SK-N-SH (cell line): ENCODE measurements around the gene PRICKLE4. TPM values are rescaled to one million over a fixed set of nuclear protein-coding genes. Genes with fewer than 3 reads are reported as not detected.

Experiments
- CTCF ChIA-PET: fragments of 300-600, 350-600 bp; formaldehyde crosslinking; extraction: SDS; loops from one replicate; lab custom pipeline; 2021; lab: Yijun Ruan, JAX
- POLR2A ChIA-PET: fragments of 350-600 bp; sonication (Branson Sonifier 250); formaldehyde crosslinking; extraction: SDS; loops from one replicate; lab custom pipeline; 2020; ENCODE audit warnings: antibody characterized with exemption, inconsistent platforms; lab: Yijun Ruan, JAX
- DNase-seq: peaks from one replicate; pipeline ENCODE4 v3.0.0; 2012
- H2AFZ ChIP-seq: fragments of 200-600 bp; sonication (generic); 2 replicates; pipeline ENCODE4 v1.8.1; 2016; ENCODE audit warnings: antibody characterized with exemption, mild to moderate bottlenecking, low read depth
- H3F3A ChIP-seq: fragments of 200-600 bp; sonication (generic); replicated peaks from 2 replicates; pipeline ENCODE3; 2016; ENCODE audit warnings: antibody characterized with exemption, mild to moderate bottlenecking; ENCODE audit not compliant: insufficient read depth
- H3K27ac ChIP-seq, 2 experiments: fragments of 200-500 bp in 1 of 2; fragments of 200-600 bp in 1 of 2; sonication (Bioruptor generic) in 1 of 2; sonication (generic), shearing (Covaris generic) in 1 of 2; 2 replicates each; pipeline versions ENCODE4 v1.5.1 to v1.6.1; 2014 to 2016; ENCODE audit warnings: low read depth in 2 of 2, inconsistent platforms in 1 of 2, low read length in 1 of 2, mild to moderate bottlenecking in 1 of 2, mixed read lengths in 1 of 2
- H3K27me3 ChIP-seq: fragments of 200-600 bp; sonication (generic), shearing (Covaris generic); 2 replicates; pipeline ENCODE4 v1.6.1; 2016; ENCODE audit warnings: mixed run types; ENCODE audit not compliant: insufficient read depth
- H3K36me3 ChIP-seq, 2 experiments: fragments of 200-500 bp in 1 of 2; fragments of 200-600 bp in 1 of 2; sonication (Bioruptor generic) in 1 of 2; sonication (generic) in 1 of 2; replicated peaks in 1 of 2; 2 replicates each; pipeline versions ENCODE3 to v1.5.1; 2014 to 2016; ENCODE audit warnings: low read length in 1 of 2, mild to moderate bottlenecking in 1 of 2; ENCODE audit not compliant: insufficient read depth in 2 of 2, control insufficient read depth in 1 of 2
- H3K4me1 ChIP-seq, 2 experiments: fragments of 200-500 bp in 1 of 2; fragments of 200-600 bp in 1 of 2; sonication (Bioruptor generic) in 1 of 2; sonication (generic), shearing (Covaris generic) in 1 of 2; 2 replicates each; pipeline versions ENCODE4 v1.5.1 to v1.6.1; 2014 to 2016; ENCODE audit warnings: low read depth in 1 of 2, low read length in 1 of 2, mixed run types in 1 of 2; ENCODE audit not compliant: insufficient read depth in 2 of 2, control insufficient read depth in 1 of 2
- H3K4me2 ChIP-seq: fragments of 200-600 bp; sonication (generic), shearing (Covaris generic); 2 replicates; pipeline ENCODE4 v1.6.1; 2017; ENCODE audit warnings: mixed run types
- H3K4me3 ChIP-seq, 2 experiments: fragments of 200-500 bp in 1 of 2; fragments of 200-600 bp in 1 of 2; sonication (Bioruptor generic) in 1 of 2; sonication (generic), shearing (Covaris generic) in 1 of 2; 2 replicates each; pipeline versions ENCODE4 v1.5.1 to v1.8.1; 2014 to 2016; ENCODE audit warnings: low read depth in 2 of 2, inconsistent platforms in 1 of 2, low read length in 1 of 2, mild to moderate bottlenecking in 1 of 2, mixed read lengths in 1 of 2, moderate library complexity in 1 of 2
- H3K79me2 ChIP-seq: fragments of 200-600 bp; sonication (generic); 2 replicates; pipeline ENCODE4 v1.8.1; 2017; ENCODE audit warnings: mild to moderate bottlenecking; ENCODE audit not compliant: insufficient read depth
- H3K9ac ChIP-seq: fragments of 200-600 bp; sonication (generic); 2 replicates; pipeline ENCODE4 v1.6.1; 2017; ENCODE audit warnings: mixed run types
- H3K9me2 ChIP-seq: fragments of 200-600 bp; sonication (generic); 2 replicates; pipeline ENCODE4 v1.6.1; 2017; ENCODE audit warnings: mixed run types
- H3K9me3 ChIP-seq: fragments of 200-600 bp; sonication (generic); 2 replicates; pipeline ENCODE4 v1.6.1; 2017; ENCODE audit warnings: mixed run types, mild to moderate bottlenecking, moderate library complexity
- H4K20me1 ChIP-seq: fragments of 200-600 bp; sonication (generic); 2 replicates; pipeline ENCODE4 v1.6.1; 2017; ENCODE audit warnings: mild to moderate bottlenecking, mixed run types; ENCODE audit not compliant: insufficient read depth
- CHD2 ChIP-seq: fragments of 150-350 bp; IDR thresholded peaks from 2 replicates; pipeline ENCODE4 v1.6.1; 2018; ENCODE audit warnings: low read length; ENCODE audit not compliant: partially characterized antibody
- ELF1 ChIP-seq: IDR thresholded peaks from 2 replicates; pipeline ENCODE4 v1.4.0; 2012
- EZH2phosphoT487 ChIP-seq: fragments of 200-600 bp; sonication (generic); IDR thresholded peaks from 2 replicates; pipeline ENCODE4 v1.6.1; 2017; ENCODE audit warnings: low read depth, mixed run types, mild to moderate bottlenecking, antibody characterized with exemption, moderate library complexity, borderline replicate concordance
- FOXJ3 ChIP-seq: sonication (generic); formaldehyde crosslinking; IDR thresholded peaks from 2 replicates; pipeline ENCODE4 v1.5.1; 2020; ENCODE audit warnings: mild to moderate bottlenecking, missing genetic modification reagents
- FOXM1 ChIP-seq: IDR thresholded peaks from 2 replicates; pipeline ENCODE4 v1.4.0; 2012; ENCODE audit warnings: low read depth, mild to moderate bottlenecking
- MXI1 ChIP-seq: IDR thresholded peaks from 2 replicates; pipeline ENCODE4 v1.6.1; 2012; ENCODE audit warnings: mild to moderate bottlenecking, low read depth, low read length, improper control_type of control experiment
- NFIC ChIP-seq: IDR thresholded peaks from 2 replicates; pipeline ENCODE4 v1.4.0; 2012; ENCODE audit warnings: borderline replicate concordance
- RCOR1 ChIP-seq: fragments of 150-350 bp; IDR thresholded peaks from 2 replicates; pipeline ENCODE4 v1.6.1; 2017; ENCODE audit warnings: antibody characterized with exemption, low read length
- SIN3A ChIP-seq: IDR thresholded peaks from 2 replicates; pipeline ENCODE4 v1.6.1; 2012; ENCODE audit warnings: low read depth, mild to moderate bottlenecking, low read length, moderate library complexity, borderline replicate concordance
- TAF1 ChIP-seq: IDR thresholded peaks from 2 replicates; pipeline ENCODE4 v1.6.1; 2012; ENCODE audit warnings: low read depth, mild to moderate bottlenecking, low read length, moderate library complexity, borderline replicate concordance
- TCF12 ChIP-seq: IDR thresholded peaks from 2 replicates; pipeline ENCODE4 v1.4.0; 2012
- TEAD4 ChIP-seq: IDR thresholded peaks from 2 replicates; pipeline ENCODE4 v1.4.0; 2012; ENCODE audit warnings: mild to moderate bottlenecking, borderline replicate concordance; ENCODE audit not compliant: insufficient read depth
- YY1 ChIP-seq: IDR thresholded peaks from 2 replicates; pipeline ENCODE4 v1.4.0; 2012; ENCODE audit warnings: low read depth, mild to moderate bottlenecking
- WGBS: methylation state at CpG from one replicate; pipeline ENCODE4 v1.1.6; 2017; ENCODE audit warnings: low lambda C conversion rate; 5-methylcytosine and 5-hydroxymethylcytosine counted together
- polyA plus RNA-seq, 3 experiments: library from polyadenylated mRNA; depleted of rRNA; stranded (reverse); fragments of >200 nt; gene quantifications; 2 replicates each; pipeline ENCODE4 v1.2.3, GENCODE V29; 2012
- TF ChIP-seq, protein P1 (sequence below): IDR thresholded peaks from 2 replicates; pipeline ENCODE4 v1.4.0; 2012; ENCODE audit warnings: low read depth
- TF ChIP-seq, protein P2 (sequence below): fragments of 150-350 bp; IDR thresholded peaks from 2 replicates; pipeline ENCODE4 v1.6.1; 2017; ENCODE audit warnings: antibody characterized with exemption, low read length, low read depth, borderline replicate concordance
- TF ChIP-seq, protein P3 (sequence below): IDR thresholded peaks from 2 replicates; pipeline ENCODE4 v1.6.1; 2012; ENCODE audit warnings: mild to moderate bottlenecking, low read depth, low read length, moderate library complexity
- TF ChIP-seq, protein P4 (sequence below): IDR thresholded peaks from 2 replicates; pipeline ENCODE4 v1.4.0; 2012; ENCODE audit warnings: low read depth, borderline replicate concordance

The PRICKLE4 gene
- polyA plus RNA-seq, 1 of the 3 experiments (the other 2 are of a cell fraction), result 3.9 TPM

DNA sequence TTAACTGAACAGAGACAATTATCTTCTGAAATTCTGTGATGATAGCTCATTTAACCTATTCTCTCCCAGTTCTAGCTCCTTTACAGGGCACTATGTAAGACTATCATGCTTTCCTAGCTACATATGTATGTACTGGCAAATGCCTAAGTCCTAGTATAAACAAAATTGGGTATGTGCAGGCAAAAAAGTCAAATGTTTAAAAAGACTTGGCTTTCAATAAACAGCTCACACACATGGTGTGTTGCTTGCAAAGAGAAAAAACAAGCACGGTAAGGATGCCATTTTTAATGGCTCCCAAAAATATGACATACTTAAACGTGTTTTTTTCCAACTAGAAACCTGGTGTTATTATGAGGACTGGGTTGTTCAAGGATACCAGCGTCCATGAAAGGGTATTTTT is 51.7 kb downstream of the PRICKLE4 start:
- ChIA-PET CTCF (interaction anchor here (0.7 to 1.1 kb wide), 2 partner anchors 15 to 212 kb away, joined by 4 read pairs; no protein-coding TSS in a partner anchor), POLR2A (no interaction called here)
- H3K27ac ChIP-seq, result no peak overlapping the region
- H3K9ac ChIP-seq, result no peak overlapping the region
- no peak overlapping the region for H3K4me2 ChIP-seq
- TF ChIP-seq TCF12 (no peak), EZH2phosphoT487 (no peak), NFIC (no peak), MXI1 (no peak), TAF1 (no peak), YY1 (no peak)
- TF ChIP-seq, protein P1, sequence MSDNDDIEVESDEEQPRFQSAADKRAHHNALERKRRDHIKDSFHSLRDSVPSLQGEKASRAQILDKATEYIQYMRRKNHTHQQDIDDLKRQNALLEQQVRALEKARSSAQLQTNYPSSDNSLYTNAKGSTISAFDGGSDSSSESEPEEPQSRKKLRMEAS, result no peak
- TF ChIP-seq, protein P2, sequence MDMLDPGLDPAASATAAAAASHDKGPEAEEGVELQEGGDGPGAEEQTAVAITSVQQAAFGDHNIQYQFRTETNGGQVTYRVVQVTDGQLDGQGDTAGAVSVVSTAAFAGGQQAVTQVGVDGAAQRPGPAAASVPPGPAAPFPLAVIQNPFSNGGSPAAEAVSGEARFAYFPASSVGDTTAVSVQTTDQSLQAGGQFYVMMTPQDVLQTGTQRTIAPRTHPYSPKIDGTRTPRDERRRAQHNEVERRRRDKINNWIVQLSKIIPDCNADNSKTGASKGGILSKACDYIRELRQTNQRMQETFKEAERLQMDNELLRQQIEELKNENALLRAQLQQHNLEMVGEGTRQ, result no peak
- whole genome bisulfite sequencing, result 87% methylated on average over 3 of the region's 3 CpGs
- H4K20me1 ChIP-seq, result no peaks in the 10 kb centered on the region
- peaks cover 0 to 6% of the 10 kb centered on the region in 2 experiments; a peak in 1 of 4 replicates for H3K4me1 ChIP-seq
- H2AFZ ChIP-seq, result no peak overlapping the region
- H3K9me2 ChIP-seq, result no peaks in the 10 kb centered on the region; the same call in 1 of the 2 replicates
- H3K27me3 ChIP-seq, result no peaks in the 10 kb centered on the region
- no peaks in the 10 kb centered on the region for H3K9me3 ChIP-seq
- peaks cover 0 to 5% of the 10 kb centered on the region in 2 experiments for H3K36me3 ChIP-seq
- DNase-seq, result no peak
- H3K4me3 ChIP-seq, result no peak overlapping the region
- no peaks in the 10 kb centered on the region for H3F3A ChIP-seq
- no peaks in the 10 kb centered on the region for H3K79me2 ChIP-seq

DNA sequence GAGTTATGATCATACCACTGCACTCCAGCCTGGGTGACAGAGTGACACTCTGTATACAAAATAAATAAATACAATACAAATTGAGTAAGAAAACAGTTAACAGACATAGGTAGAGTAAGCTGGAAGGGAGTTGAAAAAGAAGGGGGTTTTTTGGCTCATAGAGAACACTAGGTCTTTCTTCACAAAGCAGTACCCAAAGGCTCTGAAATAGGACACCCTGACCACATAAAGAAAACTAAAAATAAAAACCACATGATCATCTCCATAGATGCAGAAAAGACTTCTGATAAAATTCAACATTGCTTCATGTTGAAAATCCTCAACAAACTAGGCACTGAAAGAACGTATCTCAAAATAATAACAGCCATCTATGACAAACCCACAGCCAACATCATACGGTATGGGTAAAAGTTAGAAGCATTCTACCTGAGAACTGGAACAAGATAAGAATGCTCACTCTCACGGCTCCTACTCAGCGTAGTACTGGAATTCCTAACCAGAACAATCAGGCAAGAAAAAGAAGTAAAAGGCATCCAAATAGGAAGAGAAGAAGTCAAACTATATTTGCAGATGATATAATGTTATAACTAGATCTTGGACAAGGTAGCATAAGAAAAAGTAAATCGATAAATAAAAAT is 55.6 kb downstream of the PRICKLE4 start:
- 98% methylated on average over 5 of the region's 5 CpGs for WGBS
- ChIA-PET CTCF (interaction anchor here (1.8 to 2.7 kb wide), 2 partner anchors 11 to 208 kb away, joined by 7 to 15 read pairs; no protein-coding TSS in a partner anchor), POLR2A (no interaction called here)
- DNase-seq, result no peak
- Histone ChIP-seq H3K9me3 (no peaks in the 10 kb centered on the region), H3K9me2 (no peaks in the 10 kb centered on the region), H3K79me2 (no peaks in the 10 kb centered on the region)
- TF ChIP-seq TEAD4 (no peak), FOXM1 (no peak), FOXJ3 (no peak), TCF12 (no peak), CHD2 (no peak), ELF1 (no peak), SIN3A (no peak), RCOR1 (no peak)
- TF ChIP-seq, protein P3, sequence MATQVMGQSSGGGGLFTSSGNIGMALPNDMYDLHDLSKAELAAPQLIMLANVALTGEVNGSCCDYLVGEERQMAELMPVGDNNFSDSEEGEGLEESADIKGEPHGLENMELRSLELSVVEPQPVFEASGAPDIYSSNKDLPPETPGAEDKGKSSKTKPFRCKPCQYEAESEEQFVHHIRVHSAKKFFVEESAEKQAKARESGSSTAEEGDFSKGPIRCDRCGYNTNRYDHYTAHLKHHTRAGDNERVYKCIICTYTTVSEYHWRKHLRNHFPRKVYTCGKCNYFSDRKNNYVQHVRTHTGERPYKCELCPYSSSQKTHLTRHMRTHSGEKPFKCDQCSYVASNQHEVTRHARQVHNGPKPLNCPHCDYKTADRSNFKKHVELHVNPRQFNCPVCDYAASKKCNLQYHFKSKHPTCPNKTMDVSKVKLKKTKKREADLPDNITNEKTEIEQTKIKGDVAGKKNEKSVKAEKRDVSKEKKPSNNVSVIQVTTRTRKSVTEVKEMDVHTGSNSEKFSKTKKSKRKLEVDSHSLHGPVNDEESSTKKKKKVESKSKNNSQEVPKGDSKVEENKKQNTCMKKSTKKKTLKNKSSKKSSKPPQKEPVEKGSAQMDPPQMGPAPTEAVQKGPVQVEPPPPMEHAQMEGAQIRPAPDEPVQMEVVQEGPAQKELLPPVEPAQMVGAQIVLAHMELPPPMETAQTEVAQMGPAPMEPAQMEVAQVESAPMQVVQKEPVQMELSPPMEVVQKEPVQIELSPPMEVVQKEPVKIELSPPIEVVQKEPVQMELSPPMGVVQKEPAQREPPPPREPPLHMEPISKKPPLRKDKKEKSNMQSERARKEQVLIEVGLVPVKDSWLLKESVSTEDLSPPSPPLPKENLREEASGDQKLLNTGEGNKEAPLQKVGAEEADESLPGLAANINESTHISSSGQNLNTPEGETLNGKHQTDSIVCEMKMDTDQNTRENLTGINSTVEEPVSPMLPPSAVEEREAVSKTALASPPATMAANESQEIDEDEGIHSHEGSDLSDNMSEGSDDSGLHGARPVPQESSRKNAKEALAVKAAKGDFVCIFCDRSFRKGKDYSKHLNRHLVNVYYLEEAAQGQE, result no peak
- TF ChIP-seq, protein P4, sequence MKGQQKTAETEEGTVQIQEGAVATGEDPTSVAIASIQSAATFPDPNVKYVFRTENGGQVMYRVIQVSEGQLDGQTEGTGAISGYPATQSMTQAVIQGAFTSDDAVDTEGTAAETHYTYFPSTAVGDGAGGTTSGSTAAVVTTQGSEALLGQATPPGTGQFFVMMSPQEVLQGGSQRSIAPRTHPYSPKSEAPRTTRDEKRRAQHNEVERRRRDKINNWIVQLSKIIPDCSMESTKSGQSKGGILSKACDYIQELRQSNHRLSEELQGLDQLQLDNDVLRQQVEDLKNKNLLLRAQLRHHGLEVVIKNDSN, result no peak
- TF ChIP-seq, protein P2, result no peak
- TF ChIP-seq, all 33 proteins: peak for 0
- H3K4me1 ChIP-seq, result peaks cover 0 to 6% of the 10 kb centered on the region in 2 experiments; a peak in 1 of 4 replicates
- H4K20me1 ChIP-seq, result no peaks in the 10 kb centered on the region
- no peaks in the 10 kb centered on the region for H3K27me3 ChIP-seq
- no peak overlapping the region for H3K4me3 ChIP-seq
- H3K9ac ChIP-seq, result no peak overlapping the region
- H3F3A ChIP-seq, result no peaks in the 10 kb centered on the region
- H3K36me3 ChIP-seq, result no peaks in the 10 kb centered on the region
- H2AFZ ChIP-seq, result no peak overlapping the region
- no peak overlapping the region for H3K4me2 ChIP-seq
- no peak overlapping the region for H3K27ac ChIP-seq
